ENCODE results near the gene ZNF483.
"Not testable (repeated sequence)": the region's sequence is repeated elsewhere in the genome, so short reads cannot be mapped to it uniquely, and the experiment has no call there.

ZNF483 gene

DNA sequence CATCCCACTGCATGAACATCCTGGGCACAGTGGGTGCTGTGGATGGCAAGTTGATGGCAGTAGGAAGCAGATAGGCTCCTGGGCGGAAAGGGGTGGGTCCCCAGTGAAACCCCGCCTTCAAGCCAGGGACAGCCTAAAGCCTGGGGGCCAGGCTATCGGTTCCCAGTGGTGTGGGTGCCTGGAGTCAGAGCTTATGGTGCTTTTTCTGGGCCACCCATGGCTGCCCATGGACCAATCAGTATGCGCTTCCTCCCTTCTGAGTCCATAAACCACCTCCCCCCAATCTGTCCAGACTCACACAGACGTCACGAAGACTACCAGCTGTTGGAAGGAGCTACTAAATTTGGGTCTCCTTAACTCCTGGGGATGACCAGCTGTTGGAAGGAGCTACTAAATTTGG is 23.3 kb upstream of the ZNF483 start:
- TF ChIP-seq TOX (CRISPR knock-in tag; IDR thresholded peaks at IDR 0.05; ENCODE audit: borderline replicate concordance) (no peak), ZNF565 (CRISPR knock-in tag; conservative IDR thresholded peaks at IDR 0.05; ENCODE audit: low read depth) (no peak), ZNF70 (CRISPR knock-in tag; IDR thresholded peaks at IDR 0.05) (no peak), ZFP30 (CRISPR knock-in tag; IDR thresholded peaks at IDR 0.05) (no peak), ZC3H10 (CRISPR knock-in tag; IDR thresholded peaks at IDR 0.05) (no peak), PPARA (CRISPR knock-in tag; IDR thresholded peaks at IDR 0.05; ENCODE audit: borderline replicate concordance) (no peak), ZFP3 (CRISPR knock-in tag; IDR thresholded peaks at IDR 0.05) (no peak), ISL1 (CRISPR knock-in tag; IDR thresholded peaks at IDR 0.05) (no peak), GLIS3 (CRISPR knock-in tag; IDR thresholded peaks at IDR 0.05) (no peak), OSR1 (CRISPR knock-in tag; IDR thresholded peaks at IDR 0.05) (no peak), ZNF8 (CRISPR knock-in tag; IDR thresholded peaks at IDR 0.05) (no peak), RARB (CRISPR knock-in tag; IDR thresholded peaks at IDR 0.05) (no peak), ARNTL (CRISPR knock-in tag; IDR thresholded peaks at IDR 0.05; ENCODE audit: borderline replicate concordance, low read depth) (no peak)
- TF ChIP-seq, protein P1, sequence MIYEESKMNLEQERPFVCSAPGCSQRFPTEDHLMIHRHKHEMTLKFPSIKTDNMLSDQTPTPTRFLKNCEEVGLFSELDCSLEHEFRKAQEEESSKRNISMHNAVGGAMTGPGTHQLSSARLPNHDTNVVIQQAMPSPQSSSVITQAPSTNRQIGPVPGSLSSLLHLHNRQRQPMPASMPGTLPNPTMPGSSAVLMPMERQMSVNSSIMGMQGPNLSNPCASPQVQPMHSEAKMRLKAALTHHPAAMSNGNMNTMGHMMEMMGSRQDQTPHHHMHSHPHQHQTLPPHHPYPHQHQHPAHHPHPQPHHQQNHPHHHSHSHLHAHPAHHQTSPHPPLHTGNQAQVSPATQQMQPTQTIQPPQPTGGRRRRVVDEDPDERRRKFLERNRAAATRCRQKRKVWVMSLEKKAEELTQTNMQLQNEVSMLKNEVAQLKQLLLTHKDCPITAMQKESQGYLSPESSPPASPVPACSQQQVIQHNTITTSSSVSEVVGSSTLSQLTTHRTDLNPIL (CRISPR knock-in tag; IDR thresholded peaks at IDR 0.05; ENCODE audit: low read depth) = no peak
- TF ChIP-seq, protein P2, sequence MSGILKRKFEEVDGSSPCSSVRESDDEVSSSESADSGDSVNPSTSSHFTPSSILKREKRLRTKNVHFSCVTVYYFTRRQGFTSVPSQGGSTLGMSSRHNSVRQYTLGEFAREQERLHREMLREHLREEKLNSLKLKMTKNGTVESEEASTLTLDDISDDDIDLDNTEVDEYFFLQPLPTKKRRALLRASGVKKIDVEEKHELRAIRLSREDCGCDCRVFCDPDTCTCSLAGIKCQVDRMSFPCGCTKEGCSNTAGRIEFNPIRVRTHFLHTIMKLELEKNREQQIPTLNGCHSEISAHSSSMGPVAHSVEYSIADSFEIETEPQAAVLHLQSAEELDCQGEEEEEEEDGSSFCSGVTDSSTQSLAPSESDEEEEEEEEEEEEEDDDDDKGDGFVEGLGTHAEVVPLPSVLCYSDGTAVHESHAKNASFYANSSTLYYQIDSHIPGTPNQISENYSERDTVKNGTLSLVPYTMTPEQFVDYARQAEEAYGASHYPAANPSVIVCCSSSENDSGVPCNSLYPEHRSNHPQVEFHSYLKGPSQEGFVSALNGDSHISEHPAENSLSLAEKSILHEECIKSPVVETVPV (CRISPR knock-in tag; IDR thresholded peaks at IDR 0.05) = no peak
- TF ChIP-seq, protein P3, sequence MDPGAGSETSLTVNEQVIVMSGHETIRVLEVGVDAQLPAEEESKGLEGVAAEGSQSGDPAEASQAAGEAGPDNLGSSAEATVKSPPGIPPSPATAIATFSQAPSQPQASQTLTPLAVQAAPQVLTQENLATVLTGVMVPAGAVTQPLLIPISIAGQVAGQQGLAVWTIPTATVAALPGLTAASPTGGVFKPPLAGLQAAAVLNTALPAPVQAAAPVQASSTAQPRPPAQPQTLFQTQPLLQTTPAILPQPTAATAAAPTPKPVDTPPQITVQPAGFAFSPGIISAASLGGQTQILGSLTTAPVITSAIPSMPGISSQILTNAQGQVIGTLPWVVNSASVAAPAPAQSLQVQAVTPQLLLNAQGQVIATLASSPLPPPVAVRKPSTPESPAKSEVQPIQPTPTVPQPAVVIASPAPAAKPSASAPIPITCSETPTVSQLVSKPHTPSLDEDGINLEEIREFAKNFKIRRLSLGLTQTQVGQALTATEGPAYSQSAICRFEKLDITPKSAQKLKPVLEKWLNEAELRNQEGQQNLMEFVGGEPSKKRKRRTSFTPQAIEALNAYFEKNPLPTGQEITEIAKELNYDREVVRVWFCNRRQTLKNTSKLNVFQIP (CRISPR knock-in tag; IDR thresholded peaks at IDR 0.05; ENCODE audit: borderline replicate concordance, low read depth) = no peak
- TF ChIP-seq, protein P4, sequence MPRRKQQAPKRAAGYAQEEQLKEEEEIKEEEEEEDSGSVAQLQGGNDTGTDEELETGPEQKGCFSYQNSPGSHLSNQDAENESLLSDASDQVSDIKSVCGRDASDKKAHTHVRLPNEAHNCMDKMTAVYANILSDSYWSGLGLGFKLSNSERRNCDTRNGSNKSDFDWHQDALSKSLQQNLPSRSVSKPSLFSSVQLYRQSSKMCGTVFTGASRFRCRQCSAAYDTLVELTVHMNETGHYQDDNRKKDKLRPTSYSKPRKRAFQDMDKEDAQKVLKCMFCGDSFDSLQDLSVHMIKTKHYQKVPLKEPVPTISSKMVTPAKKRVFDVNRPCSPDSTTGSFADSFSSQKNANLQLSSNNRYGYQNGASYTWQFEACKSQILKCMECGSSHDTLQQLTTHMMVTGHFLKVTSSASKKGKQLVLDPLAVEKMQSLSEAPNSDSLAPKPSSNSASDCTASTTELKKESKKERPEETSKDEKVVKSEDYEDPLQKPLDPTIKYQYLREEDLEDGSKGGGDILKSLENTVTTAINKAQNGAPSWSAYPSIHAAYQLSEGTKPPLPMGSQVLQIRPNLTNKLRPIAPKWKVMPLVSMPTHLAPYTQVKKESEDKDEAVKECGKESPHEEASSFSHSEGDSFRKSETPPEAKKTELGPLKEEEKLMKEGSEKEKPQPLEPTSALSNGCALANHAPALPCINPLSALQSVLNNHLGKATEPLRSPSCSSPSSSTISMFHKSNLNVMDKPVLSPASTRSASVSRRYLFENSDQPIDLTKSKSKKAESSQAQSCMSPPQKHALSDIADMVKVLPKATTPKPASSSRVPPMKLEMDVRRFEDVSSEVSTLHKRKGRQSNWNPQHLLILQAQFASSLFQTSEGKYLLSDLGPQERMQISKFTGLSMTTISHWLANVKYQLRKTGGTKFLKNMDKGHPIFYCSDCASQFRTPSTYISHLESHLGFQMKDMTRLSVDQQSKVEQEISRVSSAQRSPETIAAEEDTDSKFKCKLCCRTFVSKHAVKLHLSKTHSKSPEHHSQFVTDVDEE (CRISPR knock-in tag; IDR thresholded peaks at IDR 0.05) = no peak

DNA sequence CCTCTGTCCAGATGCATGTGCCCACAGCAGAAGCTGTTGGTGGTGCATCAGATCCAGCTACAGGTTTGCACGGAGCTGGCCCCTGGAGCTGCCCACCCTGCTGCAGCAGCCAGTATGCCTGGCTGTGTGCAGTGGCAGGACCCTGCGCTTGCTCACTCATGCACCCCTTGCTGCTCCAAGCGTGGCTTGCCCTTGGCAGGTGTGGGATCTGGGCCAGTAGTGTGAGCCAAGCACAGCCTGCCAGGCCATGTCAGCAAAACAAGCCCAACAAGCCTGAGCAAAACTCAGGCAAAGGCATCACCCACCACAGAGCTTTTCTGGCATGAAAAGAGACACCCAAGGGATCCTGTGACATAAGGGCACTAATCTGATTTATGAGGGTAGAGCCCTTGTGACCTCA is 22.5 kb upstream of the ZNF483 start:
- no peak for ATAC-seq
- TF ChIP-seq, protein P5, sequence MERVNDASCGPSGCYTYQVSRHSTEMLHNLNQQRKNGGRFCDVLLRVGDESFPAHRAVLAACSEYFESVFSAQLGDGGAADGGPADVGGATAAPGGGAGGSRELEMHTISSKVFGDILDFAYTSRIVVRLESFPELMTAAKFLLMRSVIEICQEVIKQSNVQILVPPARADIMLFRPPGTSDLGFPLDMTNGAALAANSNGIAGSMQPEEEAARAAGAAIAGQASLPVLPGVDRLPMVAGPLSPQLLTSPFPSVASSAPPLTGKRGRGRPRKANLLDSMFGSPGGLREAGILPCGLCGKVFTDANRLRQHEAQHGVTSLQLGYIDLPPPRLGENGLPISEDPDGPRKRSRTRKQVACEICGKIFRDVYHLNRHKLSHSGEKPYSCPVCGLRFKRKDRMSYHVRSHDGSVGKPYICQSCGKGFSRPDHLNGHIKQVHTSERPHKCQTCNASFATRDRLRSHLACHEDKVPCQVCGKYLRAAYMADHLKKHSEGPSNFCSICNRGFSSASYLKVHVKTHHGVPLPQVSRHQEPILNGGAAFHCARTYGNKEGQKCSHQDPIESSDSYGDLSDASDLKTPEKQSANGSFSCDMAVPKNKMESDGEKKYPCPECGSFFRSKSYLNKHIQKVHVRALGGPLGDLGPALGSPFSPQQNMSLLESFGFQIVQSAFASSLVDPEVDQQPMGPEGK (CRISPR knock-in tag; IDR thresholded peaks at IDR 0.05; ENCODE audit: borderline replicate concordance) = no peak
- no peak for TF ChIP-seq TOX (CRISPR knock-in tag; IDR thresholded peaks at IDR 0.05; ENCODE audit: borderline replicate concordance)
- TF ChIP-seq ESRRG (CRISPR knock-in tag; IDR thresholded peaks at IDR 0.05) = no peak
- TF ChIP-seq BACH2 (CRISPR knock-in tag; IDR thresholded peaks at IDR 0.05; ENCODE audit: borderline replicate concordance) = no peak
- no peak for TF ChIP-seq PPARA (CRISPR knock-in tag; IDR thresholded peaks at IDR 0.05; ENCODE audit: borderline replicate concordance)
- TF ChIP-seq ZC3H10 (CRISPR knock-in tag; IDR thresholded peaks at IDR 0.05) = no peak
- TF ChIP-seq, protein P3 (CRISPR knock-in tag; IDR thresholded peaks at IDR 0.05; ENCODE audit: borderline replicate concordance, low read depth) = no peak
- TF ChIP-seq ZNF70 (CRISPR knock-in tag; IDR thresholded peaks at IDR 0.05) = no peak

More for the DNA sequence above, 23.3 kb upstream of the ZNF483 start:
- ATAC-seq = no peak

DNA sequence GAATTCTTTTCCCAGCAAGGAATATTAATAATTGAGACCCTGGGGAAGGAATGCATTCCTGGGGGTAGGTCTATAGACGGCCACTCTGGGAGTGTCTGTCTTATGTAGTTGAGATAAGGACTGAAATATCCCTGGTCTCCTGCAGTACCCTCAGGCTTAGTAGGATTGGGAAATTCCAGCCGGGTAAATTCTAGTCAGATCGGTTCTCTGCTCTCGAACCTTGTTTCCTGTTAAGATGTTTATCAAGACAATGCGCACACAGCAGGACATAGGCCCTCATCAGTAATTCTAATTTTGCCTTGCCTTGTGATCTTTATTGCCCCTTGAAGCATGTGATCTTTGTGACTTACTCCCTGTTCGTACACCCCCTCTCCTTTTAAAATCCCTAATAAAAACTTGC is 13.4 kb upstream of the ZNF483 start:
- ATAC-seq = not testable (repeated sequence)
